Cardiac fibroblast (primary cell): ENCODE data around the gene CTIF.

Experiments used
- DNase-seq, 2 donors: peaks; one replicate each; pipeline versions ENCODE4 v3.0.0 to v3.0.0-alpha.2; 2010; ENCODE audit warnings: low read depth in 2 of 2
- H3K4me3 ChIP-seq, 2 donors: replicated peaks in 1 of 2; 1 replicate in 1 of 2; 2 replicates in 1 of 2; pipeline ENCODE4 v1.5.1; 2011; ENCODE audit warnings: low read depth in 2 of 2, low read length in 2 of 2, mild to moderate bottlenecking in 2 of 2, moderate library complexity in 1 of 2
- TF ChIP-seq, protein P1 (sequence below): IDR thresholded peaks from one replicate; pipeline ENCODE4 v1.5.1; 2011; ENCODE audit warnings: low read depth, mild to moderate bottlenecking, low read length, inconsistent platforms

Gene CTIF

DNA sequence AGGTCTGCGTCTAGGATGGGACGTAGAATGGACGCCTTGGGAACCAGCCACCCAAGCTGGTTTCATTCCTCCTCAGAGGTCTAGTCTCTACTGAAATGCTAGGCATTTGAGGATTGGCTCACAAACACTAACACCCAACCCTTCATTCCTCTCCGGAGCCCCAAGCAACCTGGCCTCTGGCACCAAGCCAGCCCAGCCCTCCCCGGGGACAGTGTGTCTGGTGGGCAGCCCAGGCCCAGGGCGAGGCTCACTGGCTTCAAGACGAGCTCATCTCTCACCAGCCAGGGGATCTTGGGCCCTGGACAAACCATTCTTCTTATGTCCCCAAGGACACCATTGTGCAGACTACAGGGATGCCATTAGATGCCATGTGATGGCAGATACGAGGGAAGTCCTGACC lies 182.5 kb downstream of the CTIF start:
- TF ChIP-seq, protein P1, sequence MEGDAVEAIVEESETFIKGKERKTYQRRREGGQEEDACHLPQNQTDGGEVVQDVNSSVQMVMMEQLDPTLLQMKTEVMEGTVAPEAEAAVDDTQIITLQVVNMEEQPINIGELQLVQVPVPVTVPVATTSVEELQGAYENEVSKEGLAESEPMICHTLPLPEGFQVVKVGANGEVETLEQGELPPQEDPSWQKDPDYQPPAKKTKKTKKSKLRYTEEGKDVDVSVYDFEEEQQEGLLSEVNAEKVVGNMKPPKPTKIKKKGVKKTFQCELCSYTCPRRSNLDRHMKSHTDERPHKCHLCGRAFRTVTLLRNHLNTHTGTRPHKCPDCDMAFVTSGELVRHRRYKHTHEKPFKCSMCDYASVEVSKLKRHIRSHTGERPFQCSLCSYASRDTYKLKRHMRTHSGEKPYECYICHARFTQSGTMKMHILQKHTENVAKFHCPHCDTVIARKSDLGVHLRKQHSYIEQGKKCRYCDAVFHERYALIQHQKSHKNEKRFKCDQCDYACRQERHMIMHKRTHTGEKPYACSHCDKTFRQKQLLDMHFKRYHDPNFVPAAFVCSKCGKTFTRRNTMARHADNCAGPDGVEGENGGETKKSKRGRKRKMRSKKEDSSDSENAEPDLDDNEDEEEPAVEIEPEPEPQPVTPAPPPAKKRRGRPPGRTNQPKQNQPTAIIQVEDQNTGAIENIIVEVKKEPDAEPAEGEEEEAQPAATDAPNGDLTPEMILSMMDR: no peak
- H3K4me3 ChIP-seq: no peak overlapping the region
- DNase-seq: peak in 1 of 2 donors; percentile 8

DNA sequence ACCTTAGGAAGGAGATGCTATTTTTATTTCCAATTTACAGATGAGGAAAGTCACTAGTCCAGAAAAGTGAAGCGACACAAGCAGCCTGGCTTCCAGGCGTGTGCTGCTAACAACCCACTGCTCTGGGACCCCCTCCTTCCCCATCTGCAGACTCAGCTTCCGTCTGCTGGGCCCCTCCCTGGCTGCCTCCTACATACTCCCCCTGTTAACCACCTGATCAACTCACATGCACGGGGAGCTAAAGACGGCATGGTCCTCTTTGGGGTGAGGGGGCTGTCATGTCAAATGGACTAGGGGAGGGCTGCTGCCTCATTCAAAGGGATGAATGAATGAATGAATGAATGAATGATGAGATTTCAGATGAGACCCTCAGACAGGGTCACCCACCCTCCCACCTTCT lies 184.2 kb downstream of the CTIF start:
- DNase-seq: no peak
- H3K4me3 ChIP-seq: no peak overlapping the region
- TF ChIP-seq, protein P1: no peak

DNA sequence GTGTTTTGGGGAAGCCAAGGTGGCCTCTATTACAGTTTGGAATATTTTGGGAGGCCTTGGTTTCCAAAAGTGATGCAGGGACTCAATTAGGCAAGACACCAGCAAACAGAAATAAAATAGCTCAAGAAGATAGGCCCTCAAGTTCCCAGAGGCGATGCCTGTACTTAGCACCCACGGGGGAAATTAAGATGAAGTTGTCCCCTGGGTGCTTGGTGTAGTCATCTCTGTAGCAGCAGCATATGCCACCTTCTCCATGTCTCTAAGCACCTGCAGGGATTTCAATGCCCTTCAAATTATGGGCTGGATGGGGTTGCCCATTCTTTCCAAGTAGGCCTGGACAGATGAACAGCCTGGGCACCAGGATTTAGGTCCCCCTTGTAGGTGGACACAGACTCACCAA lies 185.0 kb downstream of the CTIF start:
- TF ChIP-seq, protein P1: no peak
- no peak overlapping the region for H3K4me3 ChIP-seq
- DNase-seq: no peak

DNA sequence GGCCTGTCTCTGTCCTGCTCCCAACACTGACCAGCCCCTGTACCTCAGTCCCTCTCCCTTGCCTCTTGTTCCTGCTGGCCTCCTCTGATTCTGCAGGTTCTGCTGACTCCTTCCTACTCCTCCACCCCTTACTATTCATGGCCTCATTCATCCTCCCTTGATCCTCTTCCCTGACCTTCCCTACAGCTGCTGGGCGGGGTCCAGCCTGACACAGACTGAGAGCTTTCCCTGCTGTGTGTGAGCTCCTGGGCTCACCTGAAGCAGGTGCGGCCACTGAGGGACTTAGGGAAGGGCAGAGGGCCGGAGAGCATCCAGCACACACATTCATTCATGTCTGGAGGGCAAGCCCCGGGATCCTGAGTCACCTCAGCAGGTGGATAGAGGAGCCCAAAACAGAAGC lies 185.6 kb downstream of the CTIF start:
- H3K4me3 ChIP-seq: no peak overlapping the region
- TF ChIP-seq, protein P1: no peak
- DNase-seq: no peak

DNA sequence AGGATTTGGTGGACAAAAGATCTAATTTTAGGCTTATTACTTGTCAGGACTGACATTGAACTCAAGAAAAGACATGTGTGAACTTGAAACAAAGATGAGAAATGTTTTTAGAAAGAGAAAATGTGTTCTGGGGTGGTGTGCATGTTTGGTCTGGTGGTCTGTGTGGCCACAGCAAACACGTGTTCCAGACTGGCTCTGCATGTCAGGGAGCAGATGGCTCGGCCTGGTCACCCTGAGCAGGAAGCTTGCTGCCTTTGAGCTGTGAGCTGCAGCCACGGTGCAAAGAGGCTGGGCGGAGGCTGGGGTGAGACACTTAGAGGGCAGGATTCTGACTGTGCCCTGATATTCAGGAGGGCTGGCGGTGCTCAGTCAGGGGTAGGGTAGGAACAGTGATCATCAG lies 186.1 kb downstream of the CTIF start:
- no peak for DNase-seq
- TF ChIP-seq, protein P1: no peak
- H3K4me3 ChIP-seq: no peak overlapping the region

DNA sequence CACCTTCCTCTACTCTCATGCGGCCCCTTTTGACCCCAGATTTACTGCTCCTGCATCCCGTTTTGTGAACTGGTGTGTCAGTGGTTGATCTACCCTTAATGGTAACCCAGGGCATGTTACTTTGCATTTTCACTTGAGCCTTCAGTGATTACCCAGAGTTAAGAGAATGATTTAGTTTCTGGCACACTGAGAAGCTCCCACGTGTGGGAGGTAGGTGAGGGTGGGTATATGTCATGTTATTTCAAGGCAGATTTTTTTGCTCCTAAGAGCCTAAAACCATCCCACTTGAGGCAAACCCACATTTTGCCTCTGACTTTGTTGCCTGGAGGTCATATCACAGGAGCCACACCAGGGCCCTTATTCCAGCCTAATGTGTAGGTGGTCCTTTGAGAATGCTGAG lies 186.7 kb downstream of the CTIF start:
- DNase-seq: no peak
- TF ChIP-seq, protein P1: no peak
- no peak overlapping the region for H3K4me3 ChIP-seq

DNA sequence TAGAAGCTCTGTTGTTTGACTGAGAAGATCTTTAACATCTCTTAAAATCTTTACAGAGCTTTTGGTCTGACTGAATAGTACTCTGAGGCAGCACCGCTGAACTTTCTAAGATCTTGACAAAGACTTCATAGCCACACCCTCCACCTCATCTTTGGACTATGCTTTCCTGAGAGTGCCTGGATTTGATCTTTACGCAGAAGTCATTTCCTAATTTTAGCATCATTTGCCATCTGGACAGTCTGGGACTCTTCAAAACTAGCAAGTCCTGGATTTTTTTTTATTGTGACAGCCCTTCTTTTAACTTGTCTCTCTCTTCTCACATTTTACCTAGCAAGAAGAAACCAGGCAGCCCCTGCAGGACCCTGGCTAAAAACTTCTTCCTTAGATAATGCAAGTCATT lies 188.8 kb downstream of the CTIF start:
- DNase-seq: peak in 1 of 2 donors; percentile 90
- TF ChIP-seq, protein P1: no peak
- H3K4me3 ChIP-seq: no peak overlapping the region
